Motor neuron (in vitro differentiated cells): ENCODE measurements around the gene LAMB3. TPM values are rescaled to one million over a fixed set of nuclear protein-coding genes. Genes with fewer than 3 reads are reported as not detected.

Experiments used
- ATAC-seq, 8 experiments: fragments of 200-7000 bp; cut with Tn5 transposase; replicated peaks in 6 of 8; 2 replicates each; pipeline ENCODE4 v1.8.0; 2021; ENCODE audit warnings: mild to moderate bottlenecking in 8 of 8, moderate library complexity in 8 of 8
- H3K27ac ChIP-seq, 2 donors: fragments of 250-450 bp; sonication (Bioruptor Pico); 2 replicates each; pipeline ENCODE4 v1.9.0; 2021; ENCODE audit warnings: antibody characterized with exemption in 2 of 2, mild to moderate bottlenecking in 2 of 2, moderate library complexity in 1 of 2
- H3K4me1 ChIP-seq, 2 donors: fragments of 250-450 bp; sonication (Bioruptor Pico); replicated peaks in 1 of 2; 2 replicates each; pipeline ENCODE4 v1.6.1; 2021; ENCODE audit warnings: antibody characterized with exemption in 2 of 2, mild to moderate bottlenecking in 2 of 2, moderate library complexity in 1 of 2
- H3K4me3 ChIP-seq, 5 donors: fragments of 250-450 bp; sonication (Bioruptor Pico); 2 replicates each; pipeline ENCODE4 v1.9.0; 2021; ENCODE audit warnings: antibody characterized with exemption in 5 of 5, mild to moderate bottlenecking in 5 of 5, moderate library complexity in 4 of 5
- WGBS, 10 experiments: fragments of 450-650 bp; shearing (Covaris generic); methylation state at CpG; one replicate each; pipeline ENCODE4 v1.0.0; 2022; 5-methylcytosine and 5-hydroxymethylcytosine counted together
- in situ Hi-C, 9 experiments: fragments of 400-800 bp; cut with MboI; loops; one replicate each; pipeline ENCODE4 v1.15.0; 2021; ENCODE audit warnings: low sequenced_read_pairs in 9 of 9, low pct_unique_long_range_greater_than_20kb in 2 of 9; ENCODE audit not compliant: unreplicated experiment in 9 of 9
- total RNA-seq, 8 experiments: library from RNA; unstranded; fragments of 300-600 nt; gene quantifications; 2 replicates each; pipeline versions ENCODE4 v1.2.3 to v1.2.4, GENCODE V29; 2022

Gene LAMB3
- total RNA-seq, 8 experiments from 2014 or later = 0.13 to 51.2 (median 1.0) TPM

DNA sequence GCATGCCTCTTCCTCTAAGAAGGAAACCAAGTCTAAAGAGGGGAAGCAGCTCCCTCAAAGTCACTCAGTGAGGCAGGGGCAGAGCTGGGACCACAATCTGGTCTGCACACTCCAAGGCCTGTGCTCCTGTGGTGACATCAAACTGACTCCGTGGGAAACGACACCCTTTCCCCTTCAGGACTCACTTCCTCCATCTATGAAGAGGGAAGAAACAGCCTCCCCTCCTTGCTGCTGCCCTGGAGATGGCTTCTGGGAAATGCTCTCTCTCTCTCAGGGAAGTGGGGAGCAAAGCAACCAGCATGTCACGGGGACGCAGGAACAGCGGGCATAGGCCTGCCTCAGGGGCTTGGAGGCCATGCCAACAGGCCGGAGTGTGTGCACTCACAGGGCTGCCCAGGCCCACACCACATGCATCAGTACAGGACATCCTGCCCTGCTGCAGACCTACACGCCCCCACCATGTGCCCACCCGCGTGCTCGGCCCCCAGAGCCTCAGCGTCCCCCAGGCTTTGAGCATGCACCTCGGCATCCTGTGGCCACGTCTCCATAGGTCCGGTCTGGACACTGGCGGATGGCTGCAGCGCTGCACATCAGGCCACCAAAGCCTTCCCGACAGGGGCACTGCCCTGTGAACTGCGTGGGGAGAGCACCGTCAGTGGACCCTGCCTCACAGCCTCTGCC, 25.7 kb downstream of the LAMB3 start:
- 60 to 100% (median 71%) methylated on average over 1 to 3 of the region's 19 CpGs; no CpG with 5 or more reads in 5 of the 10 experiments for WGBS, 10 experiments
- Histone ChIP-seq H3K4me3 (no peak overlapping the region), H3K27ac (no peak overlapping the region), H3K4me1 (peaks cover 30 to 47% of the 10 kb centered on the region in 2 donors)
- no peak for ATAC-seq
- in situ Hi-C loops = no loop called here

DNA sequence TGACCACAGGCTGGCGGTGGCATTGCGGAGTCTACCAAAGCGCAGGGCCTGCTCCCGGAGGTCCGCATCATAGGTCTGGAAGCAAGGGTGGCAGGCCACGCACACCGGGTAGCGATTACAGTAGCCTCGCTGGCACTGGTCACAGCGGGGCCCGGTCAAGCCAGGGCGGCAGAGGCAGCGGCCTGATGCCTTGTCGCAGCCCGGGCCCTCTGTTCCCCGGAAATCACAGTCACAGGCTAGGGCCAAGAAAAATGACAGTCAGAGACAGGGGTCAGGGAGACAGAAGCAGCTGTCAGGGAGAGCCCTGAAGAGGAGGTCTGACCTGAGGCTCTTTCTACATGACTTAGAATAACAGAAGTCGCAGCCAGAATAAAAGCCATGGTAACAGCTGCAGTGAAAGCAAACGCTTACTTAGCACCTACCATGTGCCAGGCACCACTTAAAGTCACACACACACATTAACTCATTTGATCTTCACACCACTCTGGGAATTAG, 26.4 kb downstream of the LAMB3 start:
- ATAC-seq = peak in 1 of 8 experiments; percentile 8
- H3K4me1 ChIP-seq = peaks cover 33 to 51% of the 10 kb centered on the region in 2 donors
- 38 to 87% (median 69%) methylated on average over 2 to 10 of the region's 18 CpGs; no CpG with 5 or more reads in 2 of the 10 experiments for WGBS, 10 experiments
- H3K27ac ChIP-seq = peak overlapping the region in 1 of 2 donors; percentile 4
- in situ Hi-C loops = no loop called here
- H3K4me3 ChIP-seq = no peak overlapping the region

DNA sequence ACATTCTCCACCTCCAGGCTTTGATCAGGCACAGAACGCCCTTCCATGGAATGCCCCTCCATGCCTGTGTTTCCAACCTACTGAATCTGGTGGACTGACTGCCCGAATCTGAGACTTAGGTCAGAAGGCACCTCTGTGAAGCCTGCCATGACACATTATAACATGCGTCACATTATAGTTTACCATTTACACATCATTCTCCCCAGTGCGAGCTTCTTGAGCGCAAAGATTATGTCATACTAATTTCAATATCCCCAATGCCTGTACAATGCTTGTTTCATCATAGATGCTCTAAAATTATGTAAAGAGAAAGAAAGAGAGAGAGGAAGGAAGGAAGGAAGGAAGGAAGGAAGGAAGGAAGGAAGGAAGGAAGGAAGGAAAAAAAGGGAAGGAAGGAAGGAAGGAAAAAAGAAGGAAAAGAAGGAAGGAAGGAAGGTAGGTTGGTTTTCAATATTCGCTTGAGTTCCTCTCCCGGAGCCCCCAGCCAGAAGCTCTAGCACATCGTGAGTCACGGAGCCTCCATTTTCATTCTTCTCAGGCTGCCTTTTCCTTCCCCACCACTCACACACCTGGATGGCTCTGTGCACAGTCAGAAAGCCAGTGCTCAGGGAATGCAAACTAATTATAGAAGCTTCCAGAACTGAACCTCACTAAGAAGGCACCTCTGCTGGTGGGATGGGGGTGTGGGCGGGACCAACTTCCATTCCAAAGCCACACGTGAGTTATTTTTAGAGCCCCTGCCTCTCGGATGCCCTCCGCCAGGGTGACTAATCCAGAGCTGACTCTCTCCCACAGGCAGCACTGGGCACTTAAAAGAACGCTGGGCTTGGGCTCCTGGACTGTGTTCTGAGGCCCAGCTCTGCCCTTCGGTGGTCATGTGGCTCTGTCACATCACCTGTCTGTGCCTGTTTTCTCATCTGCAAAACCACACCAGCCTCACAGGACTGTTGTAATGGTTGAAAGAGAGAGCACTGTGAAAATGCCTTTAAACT, 27.4 kb downstream of the LAMB3 start:
- 33 to 89% (median 76%) methylated on average over 1 to 10 of the region's 15 CpGs; no CpG with 5 or more reads in 3 of the 10 experiments for WGBS, 10 experiments
- ATAC-seq = peak in 5 of 8 experiments; percentile 16 to 34 (median 18)
- Histone ChIP-seq H3K4me1 (peaks cover 31 to 56% of the 10 kb centered on the region in 2 donors), H3K4me3 (no peak overlapping the region), H3K27ac (no peak overlapping the region)
- in situ Hi-C loops = no loop called here

DNA sequence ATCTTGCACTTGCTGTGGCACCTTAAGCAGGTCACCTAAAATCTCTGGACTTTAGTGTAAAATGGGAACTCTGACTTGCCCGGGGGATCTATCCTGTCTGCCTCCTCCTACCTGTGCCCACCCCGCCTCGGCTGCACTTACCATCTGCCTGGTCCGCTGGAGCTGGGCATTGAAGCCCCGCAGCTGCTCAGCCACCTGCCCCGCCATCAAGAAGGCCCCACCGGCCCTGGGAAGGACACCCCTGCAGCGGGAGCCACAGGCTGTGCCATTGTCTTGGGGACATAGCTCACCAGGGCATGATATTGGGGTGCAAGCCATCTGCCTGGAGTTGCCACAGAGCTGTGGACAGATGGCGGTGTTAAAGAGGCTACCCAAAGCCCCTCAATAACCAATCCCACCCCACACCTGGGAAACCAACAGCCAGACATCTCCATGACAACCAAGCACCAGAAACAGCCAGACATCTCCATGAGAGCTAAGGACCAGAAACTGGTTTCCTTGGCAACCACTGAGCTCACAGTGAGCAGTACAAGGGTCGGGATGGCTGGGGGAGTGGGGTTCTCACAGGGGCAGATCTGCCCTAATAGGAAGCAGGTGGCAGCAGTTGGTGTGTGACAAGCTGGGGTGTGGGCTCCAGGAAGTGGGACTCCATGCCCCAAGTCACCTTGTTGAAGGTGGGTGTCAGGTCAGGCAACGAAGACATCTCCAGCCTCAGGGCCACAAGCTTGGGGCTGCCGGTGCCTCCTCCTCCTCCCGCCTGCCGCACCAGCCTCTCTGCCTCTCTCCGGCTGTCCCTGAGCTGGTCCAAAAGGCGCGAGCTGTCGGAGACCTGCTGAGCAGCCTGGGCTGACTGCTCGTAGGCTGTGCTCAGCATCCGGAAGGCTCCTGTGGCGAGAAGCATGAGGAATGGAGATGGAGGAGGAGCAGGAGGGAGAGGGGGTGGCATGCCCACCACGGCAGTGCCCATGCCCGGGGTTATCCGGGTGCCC, 29.1 kb downstream of the LAMB3 start:
- H3K4me3 ChIP-seq = no peak overlapping the region
- ATAC-seq = peak in 5 of 8 experiments; percentile 19 to 63 (median 33)
- 50 to 100% (median 80%) methylated on average over 1 to 16 of the region's 24 CpGs; no CpG with 5 or more reads in 3 of the 10 experiments for WGBS, 10 experiments
- peaks cover 31 to 57% of the 10 kb centered on the region in 2 donors for H3K4me1 ChIP-seq
- no peak overlapping the region for H3K27ac ChIP-seq
- in situ Hi-C loops = no loop called here

DNA sequence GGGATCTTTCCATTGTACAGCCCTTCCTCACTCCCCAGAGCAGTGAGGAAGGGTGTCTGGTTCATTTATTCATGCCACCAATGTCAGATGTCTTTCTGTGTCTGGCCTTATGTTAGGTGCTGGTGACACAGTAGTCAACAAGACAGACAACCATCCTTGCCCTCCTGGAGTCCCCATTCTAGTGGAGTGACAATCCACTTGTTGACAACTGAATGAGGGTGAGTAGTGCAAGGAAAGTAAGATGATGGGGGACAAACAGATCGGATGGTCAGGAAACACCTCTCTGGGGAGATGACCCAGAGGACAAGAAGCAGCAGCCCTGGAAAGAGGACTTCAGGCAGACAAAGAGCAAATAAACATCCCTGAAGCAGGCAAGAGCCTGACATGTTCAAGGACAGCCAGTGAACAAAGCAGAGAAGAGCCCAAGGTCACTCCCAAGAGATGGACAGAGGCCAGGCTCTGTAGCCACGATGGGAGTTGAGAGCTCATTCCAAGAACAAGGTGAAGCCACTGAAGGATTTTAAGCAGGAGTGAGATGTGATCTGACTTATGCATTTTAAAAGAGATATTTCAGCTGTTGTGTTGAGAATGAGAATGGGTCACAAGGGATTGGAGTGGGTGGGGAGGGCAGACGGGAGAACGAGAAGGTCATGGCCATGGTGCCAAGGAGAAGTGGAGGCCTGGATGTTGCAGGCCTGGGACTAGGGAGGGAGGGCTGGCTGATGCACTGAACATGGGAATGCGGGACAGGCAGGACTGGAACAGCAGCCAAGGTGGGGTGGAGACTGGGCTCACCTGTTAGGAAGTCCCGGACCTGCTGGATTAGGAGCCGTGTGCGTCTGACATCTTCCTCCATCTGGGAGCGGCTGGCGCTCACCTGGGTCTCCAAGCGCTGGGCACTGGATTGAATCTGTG, 30.2 kb downstream of the LAMB3 start:
- Histone ChIP-seq H3K4me3 (no peak overlapping the region), H3K4me1 (peaks cover 28 to 52% of the 10 kb centered on the region in 2 donors), H3K27ac (no peak overlapping the region)
- WGBS, 10 experiments = 60 to 100% (median 80%) methylated on average over 1 to 7 of the region's 11 CpGs; no CpG with 5 or more reads in 1 of the 10 experiments
- in situ Hi-C loops = no loop called here
- no peak for ATAC-seq

DNA sequence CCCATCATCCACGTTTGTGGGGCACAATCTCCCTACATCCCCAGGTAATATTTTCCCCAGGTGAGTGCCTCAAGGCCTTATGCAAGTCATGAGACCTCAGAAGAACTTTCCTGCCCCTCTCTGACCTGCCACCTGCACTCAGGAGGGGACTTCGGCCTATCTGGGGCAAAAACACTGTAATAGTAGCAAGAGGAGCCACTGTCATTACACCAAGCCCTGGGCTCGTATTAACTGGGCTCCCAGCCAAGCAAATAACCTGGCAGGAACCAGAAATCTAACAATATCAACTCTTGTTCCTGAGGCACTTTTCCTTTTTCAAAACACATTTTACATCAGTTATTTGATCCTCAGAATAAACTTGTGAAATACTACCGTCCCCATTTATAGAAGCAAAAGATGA, 30.9 kb downstream of the LAMB3 start:
- Histone ChIP-seq H3K27ac (peak overlapping the region in 1 of 2 donors; percentile 23), H3K4me1 (peaks cover 28 to 47% of the 10 kb centered on the region in 2 donors), H3K4me3 (no peak overlapping the region)
- ATAC-seq = no peak
- 47 to 100% (median 67%) methylated on average over 1 to 4 of the region's 4 CpGs; no CpG with 5 or more reads in 2 of the 10 experiments for WGBS, 10 experiments
- in situ Hi-C loops = no loop called here

DNA sequence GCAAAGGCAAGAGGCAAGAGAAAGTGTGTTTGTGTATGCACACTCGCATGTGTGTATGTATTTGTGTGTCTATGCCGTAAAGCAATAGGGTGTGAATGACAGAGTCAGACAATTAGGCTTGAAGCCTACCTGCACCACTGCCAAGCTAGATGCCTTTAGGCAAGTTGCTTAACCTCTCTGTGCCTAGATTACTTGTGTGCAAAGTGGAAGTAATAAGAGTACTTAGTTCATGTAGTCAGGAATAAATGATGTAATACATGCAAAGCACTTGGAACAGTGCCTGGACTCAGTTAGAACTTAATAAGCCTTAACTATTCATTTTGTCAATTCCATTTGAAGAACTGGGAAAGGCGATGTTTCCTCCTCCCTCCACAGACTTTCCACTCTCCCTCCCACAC, 31.7 kb downstream of the LAMB3 start:
- peak in 2 of 8 experiments; percentile 65 to 93 for ATAC-seq
- in situ Hi-C loops = no loop called here
- WGBS, 10 experiments = 20 to 100% (median 100%) methylated on average over 1 to 3 of the region's 3 CpGs; no CpG with 5 or more reads in 5 of the 10 experiments

DNA sequence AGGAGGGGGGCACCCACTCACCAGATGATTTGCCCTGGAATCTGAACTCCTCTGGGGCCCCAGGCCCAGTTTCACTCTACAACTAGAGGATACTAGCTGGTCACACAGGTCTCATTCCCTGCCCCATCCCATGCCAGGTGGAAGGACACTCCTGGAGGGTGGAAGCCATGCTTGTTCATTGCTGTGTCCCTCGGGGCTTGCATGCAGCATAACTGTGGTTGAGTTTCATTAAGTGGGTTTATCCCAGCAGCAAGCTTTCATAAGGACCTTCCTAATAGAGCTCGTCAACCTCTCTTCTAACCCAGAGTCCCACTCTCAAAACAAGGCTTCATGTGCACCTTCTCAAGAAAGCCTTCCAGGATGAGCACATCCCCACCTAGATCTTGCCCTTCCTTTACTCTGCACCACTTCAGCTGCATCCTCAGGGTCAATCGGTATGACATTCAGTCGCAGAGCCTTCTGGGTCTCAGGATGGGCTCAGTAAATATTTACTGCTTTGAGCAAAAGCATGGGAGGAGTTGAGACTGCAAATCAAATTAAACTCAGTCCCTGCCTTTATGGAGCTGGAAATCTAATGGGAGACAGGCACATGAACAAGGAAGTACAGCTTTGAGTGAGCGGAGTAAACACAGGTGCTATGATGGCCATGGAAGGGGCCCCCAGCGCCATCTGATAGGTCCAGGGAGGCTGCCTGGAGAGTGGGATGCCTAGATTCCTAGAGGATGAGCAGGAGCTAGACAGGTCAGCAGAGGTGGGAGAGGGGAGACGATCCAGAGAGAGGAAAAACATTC, 32.3 kb downstream of the LAMB3 start:
- H3K4me3 ChIP-seq = no peak overlapping the region
- H3K27ac ChIP-seq = no peak overlapping the region
- WGBS, 10 experiments = 67 to 100% (median 79%) methylated on average over 1 to 7 of the region's 7 CpGs; no CpG with 5 or more reads in 2 of the 10 experiments
- peaks cover 20 to 35% of the 10 kb centered on the region in 2 donors for H3K4me1 ChIP-seq
- in situ Hi-C loops = no loop called here
- ATAC-seq = peak in 1 of 8 experiments; percentile 3

More for the DNA sequence above, 31.7 kb downstream of the LAMB3 start:
- Histone ChIP-seq H3K4me1 (peaks cover 23 to 40% of the 10 kb centered on the region in 2 donors), H3K4me3 (no peak overlapping the region), H3K27ac (peak overlapping the region in 1 of 2 donors; percentile 23)

DNA sequence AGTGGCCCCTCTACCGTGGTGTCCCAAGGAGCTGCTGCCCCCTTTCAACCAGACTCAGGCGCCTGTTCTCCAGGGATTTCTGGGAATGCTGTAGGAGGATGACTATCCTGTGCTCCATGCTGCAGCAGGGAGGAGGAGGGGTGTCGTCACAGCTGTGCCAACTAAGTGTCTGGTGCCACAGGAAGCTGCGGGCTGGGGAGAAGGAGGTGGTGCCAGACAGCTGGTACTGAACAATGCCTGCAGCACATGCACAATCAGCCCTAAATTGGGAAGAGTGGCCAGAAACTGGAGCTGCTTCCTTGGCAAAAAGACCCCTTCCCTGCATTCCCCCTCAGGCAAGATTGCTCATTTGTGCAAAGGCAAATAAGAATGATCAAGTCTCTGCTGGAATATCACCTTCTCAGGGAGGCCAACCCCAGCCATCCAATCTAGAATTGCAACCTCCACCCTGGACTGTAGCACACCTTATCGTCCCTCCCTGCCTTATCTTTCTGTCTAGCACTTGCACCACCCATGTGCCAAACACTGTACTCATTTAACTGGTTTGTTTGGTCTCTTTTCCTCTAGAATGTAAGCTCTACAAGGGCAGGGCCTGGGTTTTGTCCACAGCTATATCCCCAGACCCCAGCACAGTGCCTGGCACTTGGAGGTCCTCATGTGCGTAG, 33.3 kb downstream of the LAMB3 start:
- in situ Hi-C loops = no loop called here
- no peak for ATAC-seq
- WGBS, 10 experiments = 20 to 93% (median 70%) methylated on average over 1 to 6 of the region's 6 CpGs; no CpG with 5 or more reads in 3 of the 10 experiments
- Histone ChIP-seq H3K27ac (no peak overlapping the region), H3K4me3 (no peak overlapping the region), H3K4me1 (peaks cover 20 to 34% of the 10 kb centered on the region in 2 donors)

DNA sequence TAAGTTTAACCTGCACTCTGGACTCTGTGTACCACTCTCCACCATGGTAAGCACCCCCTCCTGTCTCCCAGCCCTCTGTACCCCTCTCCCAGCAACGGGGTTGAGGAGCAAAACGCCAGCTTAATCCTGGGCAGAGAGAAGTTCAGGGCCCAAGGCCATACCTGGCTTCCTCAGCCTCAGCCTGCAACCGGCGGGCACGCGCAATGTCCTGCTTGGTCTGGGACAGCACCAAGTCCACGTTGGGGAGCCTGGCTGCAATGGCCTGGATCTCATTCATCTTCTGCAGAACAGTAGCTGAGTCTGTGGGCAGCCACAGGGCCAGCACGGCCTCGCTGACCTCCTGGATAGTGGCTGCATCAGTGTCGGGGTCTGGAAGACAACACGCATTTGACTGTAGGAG, 33.9 kb downstream of the LAMB3 start:
- no peak for ATAC-seq
- WGBS, 10 experiments = 60 to 93% (median 82%) methylated on average over 1 to 8 of the region's 11 CpGs; no CpG with 5 or more reads in 4 of the 10 experiments
- in situ Hi-C loops = no loop called here
- H3K4me1 ChIP-seq = peaks cover 16 to 29% of the 10 kb centered on the region in 2 donors
- no peak overlapping the region for H3K27ac ChIP-seq
- H3K4me3 ChIP-seq = no peak overlapping the region
